GM18502 (cell line): ENCODE data around the gene RACGAP1.

Experiments
- ATAC-seq: cut with Tn5 transposase; IDR thresholded peaks from one replicate; pipeline ENCODE4 v1.9.1; 2021; ENCODE audit warnings: mild to moderate bottlenecking; ENCODE audit not compliant: unreplicated experiment, poor library complexity

The RACGAP1 gene

DNA sequence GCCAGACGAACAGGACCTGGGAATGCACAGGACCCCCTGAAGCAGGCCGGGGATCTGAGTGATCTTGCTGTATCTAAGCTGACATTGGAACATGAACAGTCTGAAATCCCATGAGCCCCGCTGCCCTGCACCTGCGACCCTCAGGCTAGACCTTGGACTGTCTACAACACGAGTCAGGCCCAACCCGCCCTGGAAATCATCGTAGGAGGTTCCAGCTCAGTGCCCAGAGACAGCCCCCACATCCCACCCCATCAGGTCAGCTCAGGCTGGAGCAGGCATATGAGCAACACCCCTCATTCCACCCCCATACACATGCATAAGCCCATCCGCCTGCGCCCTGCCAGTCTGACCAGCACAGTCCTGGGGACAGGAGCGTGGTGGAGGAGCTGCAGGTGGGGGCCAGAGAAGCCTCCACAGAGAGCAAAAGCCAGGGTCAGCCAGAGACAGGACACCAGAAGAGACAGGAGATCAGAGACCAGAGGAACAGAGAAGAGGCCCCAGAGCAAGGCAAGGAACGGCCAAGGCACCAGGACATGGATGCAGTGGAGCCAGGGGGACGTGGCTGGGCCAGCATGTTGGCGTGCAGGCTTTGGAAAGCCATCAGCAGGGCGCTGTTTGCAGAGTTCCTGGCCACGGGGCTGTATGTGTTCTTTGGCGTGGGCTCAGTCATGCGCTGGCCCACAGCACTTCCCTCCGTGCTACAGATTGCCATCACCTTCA, 52.5 kb downstream of the RACGAP1 start, which contains the start of gene AQP6:
Gene AQP6, plus strand, starts transcription at position 307 of the 720 bp plus-strand sequence. Its CDS starts 227 bp downstream, at position 534.
- ATAC-seq, result no peak

DNA sequence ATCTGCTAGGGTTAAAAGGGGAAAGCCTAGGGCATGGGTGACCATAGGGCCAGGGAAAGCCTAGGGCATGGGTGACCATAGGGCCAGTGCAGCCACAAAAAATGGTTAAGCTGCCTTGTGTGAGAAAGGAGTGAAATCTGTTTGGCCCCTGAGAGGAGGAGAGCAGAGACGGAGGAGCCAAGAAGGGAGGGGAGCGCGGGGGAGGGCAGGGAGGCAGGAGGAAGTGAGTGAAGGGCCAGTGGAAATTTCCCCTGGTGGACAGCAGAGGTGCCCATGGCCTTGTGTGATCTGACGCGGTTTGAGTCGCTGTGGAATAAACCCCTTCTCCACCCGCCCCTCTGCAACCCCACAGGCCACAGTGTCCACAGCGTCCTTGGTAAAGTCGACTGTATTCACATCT, 53.2 kb downstream of the RACGAP1 start:
- no peak for ATAC-seq

- no peak for ATAC-seq
Measured at GRCh38 chr12:49971141-49971540, 54.2 kb downstream of the RACGAP1 start.

GRCh38 chr12:49970658-49971057, 54.6 kb downstream of the RACGAP1 start:
- ATAC-seq, result no peak

DNA sequence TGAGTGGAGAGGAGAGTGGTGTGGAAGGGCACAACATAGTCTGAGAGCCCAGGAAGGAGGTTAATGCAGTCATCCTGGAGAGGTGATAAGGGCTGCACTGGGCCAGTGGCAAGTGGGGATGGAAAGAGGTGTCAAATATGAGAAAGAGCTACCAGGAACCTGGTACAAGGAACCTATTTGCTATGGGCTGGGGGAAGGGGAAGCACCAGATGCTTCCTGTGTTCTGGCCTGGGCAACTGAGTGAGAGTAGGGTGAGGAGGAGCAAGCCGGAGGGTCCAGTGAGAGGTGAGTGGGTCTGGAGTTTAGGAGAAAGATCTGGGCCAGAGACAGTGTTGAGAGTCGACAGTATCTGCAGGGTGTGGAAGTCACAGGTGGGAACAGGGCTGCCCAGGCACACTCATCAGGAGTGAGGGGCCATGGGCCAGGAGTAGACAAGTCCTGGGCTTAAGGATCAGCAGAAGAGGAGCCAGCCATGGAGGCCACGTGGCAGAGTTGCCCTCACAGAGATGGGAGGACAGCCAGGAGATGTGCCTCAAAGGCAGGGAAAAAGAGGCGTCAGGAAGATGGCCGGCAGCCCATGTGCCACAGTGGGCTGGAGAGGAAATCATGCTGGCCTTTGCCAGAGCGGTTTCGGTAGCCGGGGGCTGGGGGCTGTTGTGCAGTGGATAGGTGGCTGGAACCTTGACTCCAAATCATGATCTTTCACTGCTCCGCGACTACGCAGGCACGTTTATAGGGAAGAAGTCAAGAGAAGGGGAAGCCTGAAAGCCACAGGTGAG, 55.5 kb downstream of the RACGAP1 start:
- no peak for ATAC-seq

GRCh38 chr12:49969027-49969426, 56.3 kb downstream of the RACGAP1 start:
- no peak for ATAC-seq

DNA sequence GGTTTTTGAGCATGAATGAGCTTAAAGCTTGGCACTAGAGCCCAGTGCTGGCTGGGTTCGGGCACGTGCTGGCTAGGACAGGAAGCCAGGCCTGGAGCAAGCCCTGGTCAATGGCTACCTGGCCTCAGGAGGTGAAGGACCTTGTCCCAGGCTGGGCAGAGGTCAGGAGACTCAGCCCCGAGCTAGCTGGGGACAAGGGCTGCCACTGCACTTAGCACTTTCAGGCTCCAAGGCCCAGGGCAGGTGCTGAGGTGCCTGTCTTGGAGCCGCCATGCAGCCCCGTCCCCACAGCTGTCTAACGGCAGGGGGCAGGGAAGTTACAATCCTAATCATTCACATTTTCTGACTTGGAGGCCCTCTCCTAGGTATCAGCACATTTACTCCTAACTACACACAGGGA, 56.8 kb downstream of the RACGAP1 start:
- ATAC-seq, result no peak

- no peak for ATAC-seq
Measured at GRCh38 chr12:49967777-49968250, 57.5 kb downstream of the RACGAP1 start.

GRCh38 chr12:49967042-49967776, 58.1 kb downstream of the RACGAP1 start:
- ATAC-seq, result peak; percentile 66

- ATAC-seq, result no peak
Measured at GRCh38 chr12:49966511-49967041, 58.7 kb downstream of the RACGAP1 start.

DNA sequence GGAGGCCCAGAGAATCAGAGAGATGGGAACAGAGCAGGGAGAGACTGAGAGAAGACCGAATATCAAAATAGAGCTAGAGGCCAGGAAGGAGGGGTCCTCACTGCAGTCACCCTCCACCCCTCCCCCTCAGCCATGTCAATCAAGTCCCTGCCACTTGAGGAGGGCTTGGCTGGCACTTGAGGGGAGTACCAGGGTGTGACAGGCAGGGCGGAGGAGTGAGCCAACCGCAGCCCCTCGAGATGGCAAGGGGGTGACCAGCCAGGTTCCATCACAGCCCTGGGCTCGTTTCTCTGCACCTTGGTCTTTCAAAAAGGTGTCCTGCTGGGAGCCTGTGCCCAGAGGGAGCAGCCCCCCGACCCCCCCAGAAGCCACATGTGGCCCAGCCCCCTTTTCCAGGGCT, 59.5 kb downstream of the RACGAP1 start:
- no peak for ATAC-seq

GRCh38 chr12:49964849-49965624, 60.3 kb downstream of the RACGAP1 start:
- ATAC-seq, result no peak

- no peak for ATAC-seq
Measured at GRCh38 chr12:49963976-49964815, 61.1 kb downstream of the RACGAP1 start.

- no peak for ATAC-seq
Measured at GRCh38 chr12:49962861-49963765, 62.2 kb downstream of the RACGAP1 start.

DNA sequence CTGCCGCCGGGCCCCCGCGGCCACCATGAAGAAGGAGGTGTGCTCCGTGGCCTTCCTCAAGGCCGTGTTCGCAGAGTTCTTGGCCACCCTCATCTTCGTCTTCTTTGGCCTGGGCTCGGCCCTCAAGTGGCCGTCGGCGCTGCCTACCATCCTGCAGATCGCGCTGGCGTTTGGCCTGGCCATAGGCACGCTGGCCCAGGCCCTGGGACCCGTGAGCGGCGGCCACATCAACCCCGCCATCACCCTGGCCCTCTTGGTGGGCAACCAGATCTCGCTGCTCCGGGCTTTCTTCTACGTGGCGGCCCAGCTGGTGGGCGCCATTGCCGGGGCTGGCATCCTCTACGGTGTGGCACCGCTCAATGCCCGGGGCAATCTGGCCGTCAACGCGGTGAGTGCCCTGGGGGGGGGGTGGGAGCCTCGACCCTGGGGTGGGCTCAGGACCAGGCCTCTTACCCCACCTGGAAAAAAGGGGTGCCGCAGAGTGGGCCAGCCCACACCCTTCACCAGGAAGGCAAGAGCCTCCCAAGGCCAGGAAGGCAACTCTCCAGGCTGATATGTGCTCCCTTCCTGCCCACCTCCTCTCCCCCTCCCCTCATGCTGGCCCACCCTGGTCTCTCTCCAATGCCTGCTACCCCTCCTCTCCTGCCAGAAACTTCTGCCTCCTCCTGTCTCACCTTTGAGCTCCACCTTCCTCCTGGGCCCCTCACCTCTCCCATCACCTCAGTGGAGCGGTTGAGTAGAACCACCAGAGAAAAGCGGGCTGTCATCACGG, 63.1 kb downstream of the RACGAP1 start:
- ATAC-seq, result no peak

DNA sequence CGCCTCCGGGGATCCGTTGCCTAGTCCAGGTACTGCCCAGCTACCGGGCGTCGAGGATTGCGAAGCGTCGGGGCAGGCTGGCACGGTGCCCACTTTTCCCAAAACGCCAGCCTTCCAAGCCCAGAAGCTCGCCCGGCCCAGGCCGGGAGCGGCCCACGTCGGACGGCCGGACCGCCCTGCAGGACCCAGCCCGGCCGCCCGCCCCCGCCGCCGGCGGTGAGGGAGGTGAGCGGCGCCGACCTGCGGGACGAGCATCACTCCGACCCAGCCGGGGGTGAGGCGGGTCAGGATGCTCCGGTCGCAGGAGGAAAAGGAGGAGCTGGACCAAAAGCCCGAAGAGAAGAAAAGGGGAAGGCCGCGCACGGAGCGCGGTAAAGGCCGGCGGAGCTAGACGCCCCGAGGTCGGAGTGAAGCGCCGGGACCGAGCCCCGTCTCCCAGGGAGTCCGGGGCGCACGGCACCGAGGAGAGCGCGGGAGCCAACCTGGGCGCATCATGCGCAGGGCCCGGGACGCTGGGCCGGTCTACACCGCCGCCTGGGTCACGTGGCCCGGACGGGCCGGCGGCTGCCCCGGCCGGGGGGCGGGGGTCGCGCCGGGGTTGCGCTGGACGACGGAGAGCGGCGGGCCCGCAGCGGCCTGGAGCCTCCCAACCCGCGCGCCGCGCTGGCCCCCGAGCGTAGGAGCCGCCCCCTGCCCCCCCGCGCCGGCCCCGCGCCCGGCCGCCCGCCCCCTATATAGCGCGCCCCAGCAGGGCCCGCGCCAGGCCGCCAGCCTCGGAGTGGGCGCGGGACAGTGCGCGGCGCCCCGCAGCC, 64.0 kb downstream of the RACGAP1 start, which contains the start of gene AQP5:
Gene AQP5, plus strand, starts transcription at position 762 of the 812 bp plus-strand sequence. CDS start 146 bp downstream, outside the sequence.
- no peak for ATAC-seq
